ENCODE measurements around the gene KCNH6.

- TF ChIP-seq, protein P1, sequence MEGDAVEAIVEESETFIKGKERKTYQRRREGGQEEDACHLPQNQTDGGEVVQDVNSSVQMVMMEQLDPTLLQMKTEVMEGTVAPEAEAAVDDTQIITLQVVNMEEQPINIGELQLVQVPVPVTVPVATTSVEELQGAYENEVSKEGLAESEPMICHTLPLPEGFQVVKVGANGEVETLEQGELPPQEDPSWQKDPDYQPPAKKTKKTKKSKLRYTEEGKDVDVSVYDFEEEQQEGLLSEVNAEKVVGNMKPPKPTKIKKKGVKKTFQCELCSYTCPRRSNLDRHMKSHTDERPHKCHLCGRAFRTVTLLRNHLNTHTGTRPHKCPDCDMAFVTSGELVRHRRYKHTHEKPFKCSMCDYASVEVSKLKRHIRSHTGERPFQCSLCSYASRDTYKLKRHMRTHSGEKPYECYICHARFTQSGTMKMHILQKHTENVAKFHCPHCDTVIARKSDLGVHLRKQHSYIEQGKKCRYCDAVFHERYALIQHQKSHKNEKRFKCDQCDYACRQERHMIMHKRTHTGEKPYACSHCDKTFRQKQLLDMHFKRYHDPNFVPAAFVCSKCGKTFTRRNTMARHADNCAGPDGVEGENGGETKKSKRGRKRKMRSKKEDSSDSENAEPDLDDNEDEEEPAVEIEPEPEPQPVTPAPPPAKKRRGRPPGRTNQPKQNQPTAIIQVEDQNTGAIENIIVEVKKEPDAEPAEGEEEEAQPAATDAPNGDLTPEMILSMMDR (IDR thresholded peaks at IDR 0.05), result peak; percentile 72 to 83 (median 82)
- TF ChIP-seq POLR2A (IDR thresholded peaks at IDR 0.05), result no peak
Measured at GRCh38 chr17:63478814-63479494, 44.2 kb upstream of the KCNH6 start.
